ENCODE measurements around the gene SLC35E4.

DNA sequence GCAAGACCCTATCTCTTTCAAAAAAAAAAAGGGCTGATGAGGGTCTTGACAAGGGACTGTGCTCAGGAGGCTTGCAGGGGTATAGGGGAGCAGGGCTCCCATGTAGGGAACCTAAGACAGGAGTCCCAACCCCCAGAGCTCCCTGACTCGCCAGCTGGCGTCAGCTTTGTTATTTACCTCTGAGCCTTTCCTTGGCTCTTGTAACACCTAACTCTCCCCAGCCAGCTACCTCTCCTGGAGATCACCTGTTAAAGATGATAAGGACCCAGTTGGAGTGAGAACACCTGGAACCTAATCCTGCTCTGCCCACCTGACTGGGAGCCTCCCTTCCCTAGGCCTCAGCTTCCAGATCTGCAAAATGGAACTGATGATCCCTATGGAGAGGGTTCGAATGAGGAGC, 13.2 kb downstream of the SLC35E4 start:
- TF ChIP-seq MAX (IDR thresholded peaks at IDR 0.05), result no peak
- no peak for TF ChIP-seq ATF3 (IDR thresholded peaks at IDR 0.05)

Measured in liver (tissue), 2 donors.